HepG2 (cell line): ENCODE measurements around the gene SLC19A1. TPM values are rescaled to one million over a fixed set of nuclear protein-coding genes. Genes with fewer than 3 reads are reported as not detected.
A peak's percentile ranks its signal among the peaks of the same experiment; 100 is the strongest.

Experiments
- ATAC-seq: fragments of 200-7000 bp; cut with Tn5 transposase; 3 replicates; pipeline ENCODE4 v1.9.1; 2020; ENCODE audit warnings: mild to moderate bottlenecking, moderate library complexity
- BruUV-seq: library from RNA; stranded (reverse); fragments of 400-500 nt; replicated peaks from 2 replicates; lab custom pipeline; 2021; lab: Mats Ljungman, UMichigan
- CTCF ChIA-PET: fragments of 300-600 bp; formaldehyde crosslinking; extraction: SDS; loops from one replicate; lab custom pipeline; 2021; ENCODE audit warnings: low total read pairs, inconsistent platforms, low intra/inter-chr PET ratio; lab: Yijun Ruan, JAX
- POLR2A ChIA-PET: fragments of 350-600 bp; sonication (Branson Sonifier 250); formaldehyde crosslinking; loops from one replicate; lab custom pipeline; 2020; ENCODE audit warnings: antibody characterized with exemption, inconsistent platforms; lab: Yijun Ruan, JAX
- DNase-seq: peaks from one replicate; pipeline ENCODE4 v3.0.0-alpha.2; 2015; ENCODE audit warnings: low spot score
- FAIRE-seq: peaks from 3 replicates; lab custom pipeline; 2011; peaks lifted over from hg19 to GRCh38; lab: Jason Lieb, UNC
- H2AFZ ChIP-seq: one replicate; pipeline ENCODE4 v1.6.1; 2011; ENCODE audit warnings: low read length, inconsistent platforms
- H3K27ac ChIP-seq: fragments of 300-600 bp; 3 replicates; pipeline ENCODE4 v1.8.0; 2011; ENCODE audit warnings: mixed run types, mild to moderate bottlenecking, mixed read lengths, low read length, inconsistent platforms; ENCODE audit not compliant: insufficient read depth; ENCODE audit errors: extremely low read length
- H3K27me3 ChIP-seq, 2 experiments: fragments of 200-600 bp in 1 of 2; 2 replicates in 1 of 2; 3 replicates in 1 of 2; pipeline versions ENCODE4 v1.6.0 to v1.8.0; 2011; ENCODE audit warnings: low read length in 2 of 2, mild to moderate bottlenecking in 2 of 2, moderate library complexity in 2 of 2, inconsistent platforms in 1 of 2; ENCODE audit not compliant: insufficient read depth in 2 of 2, control insufficient read depth in 1 of 2
- H3K36me3 ChIP-seq, 2 experiments: fragments of 200-600 bp in 1 of 2; replicated peaks in 1 of 2; 2 replicates in 1 of 2; 3 replicates in 1 of 2; pipeline versions ENCODE4 v1.5.1 to v1.8.0; 2011; ENCODE audit warnings: low read length in 2 of 2, inconsistent platforms in 1 of 2; ENCODE audit not compliant: insufficient read depth in 2 of 2, control insufficient read depth in 1 of 2
- H3K4me1 ChIP-seq: 2 replicates; pipeline ENCODE4 v1.5.1; 2012; ENCODE audit warnings: low read length, inconsistent platforms; ENCODE audit not compliant: insufficient read depth
- H3K4me2 ChIP-seq: 2 replicates; pipeline ENCODE4 v1.6.0; 2011; ENCODE audit warnings: low read depth, low read length, inconsistent platforms
- H3K4me3 ChIP-seq, 3 experiments: fragments of 200-600 bp in 1 of 3; sonication (generic), shearing (Covaris generic) in 1 of 3; replicated peaks in 1 of 3; 2 replicates each; pipeline ENCODE4 v1.5.1; 2011 to 2016; ENCODE audit warnings: low read length in 3 of 3, inconsistent platforms in 2 of 3, low read depth in 2 of 3, mild to moderate bottlenecking in 2 of 3, control low read depth in 1 of 3, mixed read lengths in 1 of 3; ENCODE audit not compliant: insufficient read depth in 1 of 3
- H3K79me2 ChIP-seq: one replicate; pipeline ENCODE4 v1.6.1; 2011; ENCODE audit warnings: low read length, inconsistent platforms; ENCODE audit not compliant: insufficient read depth
- H3K9ac ChIP-seq: 2 replicates; pipeline ENCODE4 v1.6.0; 2011; ENCODE audit warnings: mild to moderate bottlenecking, low read depth, low read length, inconsistent platforms; ENCODE audit not compliant: insufficient read depth
- H3K9me3 ChIP-seq: 2 replicates; pipeline ENCODE4 v1.5.1; 2012; ENCODE audit warnings: mild to moderate bottlenecking, low read length
- H4K20me1 ChIP-seq: 2 replicates; pipeline ENCODE4 v1.6.0; 2011; ENCODE audit warnings: inconsistent platforms, mild to moderate bottlenecking, low read length, moderate library complexity; ENCODE audit not compliant: insufficient read depth
- AGO1 ChIP-seq: fragments of 200-400 bp; formaldehyde crosslinking; IDR thresholded peaks from 2 replicates; pipeline ENCODE4 v1.6.1; 2017; ENCODE audit warnings: mild to moderate bottlenecking, low read depth, low read length, moderate library complexity; ENCODE audit not compliant: poor library complexity, severe bottlenecking
- AGO2 ChIP-seq: fragments of 200-400 bp; formaldehyde crosslinking; optimal IDR thresholded peaks from 2 replicates; pipeline ENCODE3; 2017; ENCODE audit warnings: mild to moderate bottlenecking, low read depth, low read length, moderate library complexity
- BRCA1 ChIP-seq: sonication (generic); formaldehyde crosslinking; IDR thresholded peaks from 2 replicates; pipeline ENCODE4 v1.4.0; 2020; ENCODE audit warnings: missing genetic modification reagents
- E2F5 ChIP-seq: sonication (generic); formaldehyde crosslinking; conservative IDR thresholded peaks from 2 replicates; pipeline ENCODE4 v1.4.0; 2020; ENCODE audit warnings: missing genetic modification reagents
- HCFC1 ChIP-seq: fragments of 150-350 bp; IDR thresholded peaks from 2 replicates; pipeline ENCODE4 v1.6.1; 2014; ENCODE audit warnings: low read depth, low read length
- HDAC1 ChIP-seq: sonication (generic); formaldehyde crosslinking; IDR thresholded peaks from 2 replicates; pipeline ENCODE4 v1.5.1; 2020; ENCODE audit warnings: mild to moderate bottlenecking, missing genetic modification reagents
- HIC2 ChIP-seq: sonication (generic); formaldehyde crosslinking; IDR thresholded peaks from 2 replicates; pipeline ENCODE4 v1.9.0; 2022; ENCODE audit warnings: low read depth, missing genetic modification reagents
- MIXL1 ChIP-seq: IDR thresholded peaks from 2 replicates; pipeline ENCODE4 v1.6.1; 2016
- NFE2L2 ChIP-seq: fragments of 150-350 bp; IDR thresholded peaks from 2 replicates; pipeline ENCODE4 v1.6.1; 2014; ENCODE audit warnings: low read length
- POLR2A ChIP-seq, 2 experiments: IDR thresholded peaks; 2 replicates each; pipeline ENCODE4 v1.6.1; 2011; ENCODE audit warnings: low read depth in 2 of 2, low read length in 2 of 2, mild to moderate bottlenecking in 1 of 2, moderate library complexity in 1 of 2; ENCODE audit not compliant: insufficient read depth in 1 of 2
- SP1 ChIP-seq, 2 experiments: fragments of 450-650 bp in 1 of 2; sonication (generic) in 1 of 2; formaldehyde crosslinking in 1 of 2; IDR thresholded peaks; 2 replicates each; pipeline versions ENCODE4 v1.4.0 to v1.6.1; 2016 to 2020; ENCODE audit warnings: missing genetic modification reagents in 1 of 2
- TEAD2 ChIP-seq: sonication (generic); formaldehyde crosslinking; IDR thresholded peaks from 2 replicates; pipeline ENCODE4 v1.9.0; 2021; ENCODE audit warnings: missing genetic modification reagents
- ZBTB46 ChIP-seq: sonication (generic); formaldehyde crosslinking; IDR thresholded peaks from 2 replicates; pipeline ENCODE4 v1.4.0; 2020; ENCODE audit warnings: mild to moderate bottlenecking, missing genetic modification reagents, borderline replicate concordance
- ZNF431 ChIP-seq: sonication (generic); formaldehyde crosslinking; IDR thresholded peaks from 2 replicates; pipeline ENCODE4 v1.9.0; 2022; ENCODE audit warnings: missing genetic modification reagents, low read depth, mild to moderate bottlenecking, borderline replicate concordance
- ZNF713 ChIP-seq: sonication (generic); formaldehyde crosslinking; IDR thresholded peaks from 2 replicates; pipeline ENCODE4 v1.4.0; 2020; ENCODE audit warnings: mild to moderate bottlenecking, missing genetic modification reagents
- WGBS: methylation state at CpG from one replicate; pipeline ENCODE4 v1.1.6; 2017; ENCODE audit warnings: low lambda C conversion rate; 5-methylcytosine and 5-hydroxymethylcytosine counted together
- in situ Hi-C: cut with HindIII; loops from 2 replicates; pipeline ENCODE4 v1.10.0; 2017; ENCODE audit warnings: low pct_unique_long_range_greater_than_20kb; ENCODE audit not compliant: extremely low pct_ligation_motif_present
- intact Hi-C: fragments of 100-400 bp; cut with micrococcal nuclease; formaldehyde crosslinking; loops from one replicate; pipeline ENCODE4 v1.10.0; 2022; ENCODE audit not compliant: unreplicated experiment
- polyA plus RNA-seq, 8 experiments: library from polyadenylated mRNA; depleted of rRNA in 3 of 8; stranded (reverse) in 7 of 8; unstranded in 1 of 8; fragments of >200 nt; fragmentation: Illumina TruSeq in 4 of 8; extraction: Trizol in 4 of 8; gene quantifications; 2 replicates each; pipeline versions ENCODE4 v1.2.1 to v1.2.3, GENCODE V29; 2011 to 2016; ENCODE audit warnings: low read depth in 4 of 8, missing spikeins in 1 of 8, mixed read lengths in 1 of 8; ENCODE audit not compliant: insufficient read depth in 1 of 8
- total RNA-seq, 5 experiments: library from RNA; depleted of rRNA; stranded (reverse); fragments of >200 nt; fragmentation: Illumina TruSeq; extraction: Trizol; gene quantifications; 2 replicates each; pipeline ENCODE4 v1.2.3, GENCODE V29; 2016; ENCODE audit warnings: low read depth in 1 of 5

Gene SLC19A1
- total and polyA plus RNA-seq, 2 of the 13 experiments (the other 11 are each of a cell fraction or from before 2014, with no cell fraction given), result 21.8 to 23.0 TPM

- in situ Hi-C loops, result no loop called here
- H3K9ac ChIP-seq, result no peak overlapping the region
- no peaks in the 10 kb centered on the region for H3K79me2 ChIP-seq
- no peaks in the 10 kb centered on the region for H3K9me3 ChIP-seq
- 96% methylated on average over 12 of the region's 12 CpGs for WGBS
- BruUV-seq, result no TSS peak
- no peak for DNase-seq
- peaks cover 12 to 30% of the 10 kb centered on the region in 2 experiments; a peak in 3 of 5 replicates for H3K36me3 ChIP-seq
- H3K4me1 ChIP-seq, result peaks cover 19% of the 10 kb centered on the region
- no peak overlapping the region for H3K27ac ChIP-seq
- CTCF ChIA-PET, result no interaction called here
- FAIRE-seq, result no peak
- H2AFZ ChIP-seq, result no peak overlapping the region
- POLR2A ChIA-PET, result no interaction called here
- TF ChIP-seq AGO1 (peak; percentile 9), HIC2 (CRISPR knock-in tag) (no peak)
- no peak overlapping the region for H3K4me3 ChIP-seq
- no peaks in the 10 kb centered on the region for H3K27me3 ChIP-seq
- no peak overlapping the region for H3K4me2 ChIP-seq
- intact Hi-C loops, result no loop called here
- no peaks in the 10 kb centered on the region for H4K20me1 ChIP-seq
- no peak for ATAC-seq
These were observed 31.2 kb downstream of the SLC19A1 start for GRCh38 chr21:45511007-45511406.

- Histone ChIP-seq H3K79me2 (no peaks in the 10 kb centered on the region), H4K20me1 (no peaks in the 10 kb centered on the region), H3K27me3 (no peaks in the 10 kb centered on the region), H3K4me2 (no peak overlapping the region), H3K36me3 (peaks cover 10 to 30% of the 10 kb centered on the region in 2 experiments; a peak in 3 of 5 replicates), H3K4me1 (peaks cover 19% of the 10 kb centered on the region), H3K9me3 (no peaks in the 10 kb centered on the region), H3K9ac (no peak overlapping the region), H2AFZ (no peak overlapping the region), H3K27ac (no peak overlapping the region), H3K4me3 (no peak overlapping the region)
- ATAC-seq, result no peak
- intact Hi-C loops (no loop called here), in situ Hi-C loops (no loop called here)
- DNase-seq, result no peak
- POLR2A ChIA-PET, result no interaction called here
- CTCF ChIA-PET, result no interaction called here
- no peak for FAIRE-seq
- BruUV-seq, result no TSS peak
- 100% methylated on average over 2 of the region's 11 CpGs for WGBS
- TF ChIP-seq POLR2A (IDR thresholded peaks at IDR 0.05; ENCODE audit: insufficient read depth in 1 of 2, low read depth in 2 of 2, low read length in 2 of 2), result 0 out of 4 replicates have a peak, but pooled peaks of 1 of the 2 experiments have one; percentile 26
- TF ChIP-seq NFE2L2, result no peak
- no peak for TF ChIP-seq MIXL1
- TF ChIP-seq AGO2, result peak; percentile 50
- TF ChIP-seq ZBTB46 (CRISPR knock-in tag), result no peak
- no peak for TF ChIP-seq HDAC1 (CRISPR knock-in tag)
- no peak for TF ChIP-seq SP1 (IDR thresholded peaks at IDR 0.05)
- TF ChIP-seq SP1 (CRISPR knock-in tag; IDR thresholded peaks at IDR 0.05), result no peak
- no peak for TF ChIP-seq E2F5
- no peak for TF ChIP-seq ZNF713
- TF ChIP-seq HCFC1, result no peak
- no peak for TF ChIP-seq ZNF431 (CRISPR knock-in tag)
- TF ChIP-seq BRCA1 (CRISPR knock-in tag), result no peak
- TF ChIP-seq TEAD2, result no peak
These were observed 31.7 kb downstream of the SLC19A1 start for GRCh38 chr21:45510466-45510955.
